ENCODE measurements around the gene ALDH3A2. TPM values are rescaled to one million over a fixed set of nuclear protein-coding genes. Genes with fewer than 3 reads are reported as not detected.
A peak's percentile ranks its signal among the peaks of the same experiment; 100 is the strongest.

Gene ALDH3A2
- total and polyA plus RNA-seq, 12 donors, result 20.6 to 104 (median 66.1) TPM

- WGBS, 2 donors, result 56 to 69% methylated on average over 55 of the region's 55 CpGs
- peak overlapping the region in 4 of 10 donors; percentile 9 to 81 (median 38) for H3K27ac ChIP-seq
- DNase-seq, result peak; percentile 34 to 65
These were observed 76.2 kb downstream of the ALDH3A2 start for GRCh38 chr17:19724501-19725420.

GRCh38 chr17:19725486-19725885 lies 76.9 kb downstream of the ALDH3A2 start:
- ATAC-seq, result no peak
- peak overlapping the region in 1 of 10 donors; percentile 81 for H3K27ac ChIP-seq
- H3K4me3 ChIP-seq, result no peak overlapping the region
- no peak for TF ChIP-seq CTCF (IDR thresholded peaks at IDR 0.05)
- WGBS, 2 donors, result 97 to 99% methylated on average over 5 of the region's 5 CpGs
- H3K27me3 ChIP-seq, result no peaks in the 10 kb centered on the region
- intact Hi-C loops (cut with DNase I), result no loop called here
- no peaks in the 10 kb centered on the region for H3K36me3 ChIP-seq
- DNase-seq, result no peak
- H3K9me3 ChIP-seq, result no peaks in the 10 kb centered on the region
- peaks cover 11 to 50% (median 29%) of the 10 kb centered on the region in 9 donors for H3K4me1 ChIP-seq

More at GRCh38 chr17:19724501-19725420, 76.2 kb downstream of the ALDH3A2 start:
- TF ChIP-seq CTCF (IDR thresholded peaks at IDR 0.05), result no peak
- no peaks in the 10 kb centered on the region for H3K27me3 ChIP-seq
- intact Hi-C loops (cut with DNase I), result no loop called here
- peaks cover 11 to 52% (median 29%) of the 10 kb centered on the region in 9 donors for H3K4me1 ChIP-seq
- peak overlapping the region in 6 of 10 donors; percentile 17 to 47 (median 32) for H3K4me3 ChIP-seq
- H3K36me3 ChIP-seq, result no peaks in the 10 kb centered on the region
- peak in 4 of 8 donors; percentile 14 to 36 (median 16) for ATAC-seq
- no peaks in the 10 kb centered on the region for H3K9me3 ChIP-seq

GRCh38 chr17:19726631-19727376 lies 78.3 kb downstream of the ALDH3A2 start:
- DNase-seq (no peak), ATAC-seq (peak in 1 of 8 donors; percentile 15)
- intact Hi-C loops (cut with DNase I), result no loop called here
- Histone ChIP-seq H3K4me1 (peaks cover 11 to 54% (median 28%) of the 10 kb centered on the region in 9 donors), H3K36me3 (no peaks in the 10 kb centered on the region), H3K4me3 (no peak overlapping the region), H3K9me3 (no peaks in the 10 kb centered on the region), H3K27ac (peak overlapping the region; percentile 83 to 94 (median 89)), H3K27me3 (no peaks in the 10 kb centered on the region)
- WGBS, 2 donors, result 75 to 76% methylated on average over 7 of the region's 7 CpGs
- no peak for TF ChIP-seq CTCF (IDR thresholded peaks at IDR 0.05)

Other genes starting within 250 kb of the ALDH3A2 start
- 1 to 10 TPM in 5 of 10 donors, under 1 TPM in 5; 0.64 to 4.2 (median 1.0) TPM for gene RNF112, start 237.5 kb upstream of the ALDH3A2 start, total RNA-seq
- gene RNF112, start 237.5 kb upstream of the ALDH3A2 start, polyA plus RNA-seq, result 1 to 10 TPM; 4.4 to 8.1 TPM
- gene SLC47A1, start 114.9 kb upstream of the ALDH3A2 start, total RNA-seq, result 10 to 100 TPM in 5 of 10 donors, 1 to 10 TPM in 5; 2.1 to 20.3 (median 9.2) TPM
- gene SLC47A1, start 114.9 kb upstream of the ALDH3A2 start, polyA plus RNA-seq, result 1 to 10 TPM in 1 of 2 donors, under 1 TPM in 1; 0.62 to 6.3 TPM
- under 1 TPM in 1 of 10 donors, not detected in 9; 0.21 TPM for gene SLC47A2, start 67.8 kb downstream of the ALDH3A2 start, total RNA-seq
- not detected for gene SLC47A2, start 67.8 kb downstream of the ALDH3A2 start, polyA plus RNA-seq
- gene ALDH3A1, start 99.5 kb downstream of the ALDH3A2 start, total RNA-seq, result 1 to 10 TPM in 1 of 10 donors, under 1 TPM in 2, not detected in 7; 0.41 to 1.5 (median 0.48) TPM
- under 1 TPM in 1 of 2 donors, not detected in 1; 0.12 TPM for gene ALDH3A1, start 99.5 kb downstream of the ALDH3A2 start, polyA plus RNA-seq
- 10 to 100 TPM; 12.0 to 23.7 (median 18.0) TPM for gene ULK2, start 219.2 kb downstream of the ALDH3A2 start, total RNA-seq
- 1 to 10 TPM; 2.9 to 5.9 TPM for gene ULK2, start 219.2 kb downstream of the ALDH3A2 start, polyA plus RNA-seq

Measured in heart right ventricle (tissue), 16 donors.